Esophagus mucosa (tissue), 1 donor: ENCODE results near the gene RAPH1. TPM values are rescaled to one million over a fixed set of nuclear protein-coding genes. Genes with fewer than 3 reads are reported as not detected.

ENCODE experiments used
- ATAC-seq: fragments of 200-7000 bp; cut with Tn5 transposase; one replicate; pipeline ENCODE4 v1.9.1; 2020
- total RNA-seq: library from RNA; stranded (reverse); gene quantifications from one replicate; pipeline ENCODE4 v1.2.4, GENCODE V29; 2023
- donor health status: DM: yes; HTN: yes; CAD: no.

RAPH1 gene
- total RNA-seq, 1 donor from 2014 or later = 27.7 TPM

DNA sequence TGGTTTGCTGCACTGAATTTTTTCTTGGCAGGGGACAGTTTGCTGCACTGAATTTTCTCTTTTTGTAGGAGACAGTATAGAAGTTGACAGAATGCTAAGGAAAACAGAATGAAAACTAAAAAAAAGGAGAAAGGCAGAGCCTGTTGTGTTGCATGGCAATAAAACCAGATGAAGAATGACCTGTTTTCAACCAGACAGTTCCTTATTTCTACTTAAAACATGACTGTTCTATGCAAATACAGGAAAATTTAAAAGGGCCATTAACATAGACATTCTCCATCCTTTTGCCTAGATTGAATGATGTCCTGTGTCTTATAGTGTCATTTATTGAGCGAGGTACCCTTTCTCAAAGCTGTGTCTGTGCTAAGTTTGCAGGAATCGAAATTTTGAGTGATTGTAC lies 173.6 kb downstream of the RAPH1 start:
- ATAC-seq = no peak

GRCh38 chr2:203360833-203361430 lies 174.2 kb downstream of the RAPH1 start:
- no peak for ATAC-seq

- ATAC-seq = no peak
These were observed 175.7 kb downstream of the RAPH1 start for GRCh38 chr2:203359450-203359849.

DNA sequence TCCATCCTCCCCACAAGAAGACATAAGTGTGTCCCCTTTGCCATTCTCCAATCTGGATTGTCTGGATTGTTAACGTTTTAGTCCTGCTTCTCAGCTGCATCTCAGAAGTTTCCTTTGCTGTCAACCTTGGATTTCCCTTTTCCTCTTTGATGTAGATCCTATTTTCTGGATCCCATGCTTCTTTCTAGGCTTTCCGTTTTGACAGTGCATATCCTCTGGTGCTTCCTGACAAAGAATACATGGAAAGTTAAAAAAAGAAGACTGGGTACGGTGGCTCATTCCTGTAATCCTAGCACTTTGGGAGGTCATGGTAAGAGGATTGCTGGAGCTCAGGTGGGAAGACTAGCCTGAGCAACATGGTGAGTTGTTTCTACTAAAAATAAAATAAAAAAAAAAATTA lies 180.1 kb downstream of the RAPH1 start:
- ATAC-seq = no peak

DNA sequence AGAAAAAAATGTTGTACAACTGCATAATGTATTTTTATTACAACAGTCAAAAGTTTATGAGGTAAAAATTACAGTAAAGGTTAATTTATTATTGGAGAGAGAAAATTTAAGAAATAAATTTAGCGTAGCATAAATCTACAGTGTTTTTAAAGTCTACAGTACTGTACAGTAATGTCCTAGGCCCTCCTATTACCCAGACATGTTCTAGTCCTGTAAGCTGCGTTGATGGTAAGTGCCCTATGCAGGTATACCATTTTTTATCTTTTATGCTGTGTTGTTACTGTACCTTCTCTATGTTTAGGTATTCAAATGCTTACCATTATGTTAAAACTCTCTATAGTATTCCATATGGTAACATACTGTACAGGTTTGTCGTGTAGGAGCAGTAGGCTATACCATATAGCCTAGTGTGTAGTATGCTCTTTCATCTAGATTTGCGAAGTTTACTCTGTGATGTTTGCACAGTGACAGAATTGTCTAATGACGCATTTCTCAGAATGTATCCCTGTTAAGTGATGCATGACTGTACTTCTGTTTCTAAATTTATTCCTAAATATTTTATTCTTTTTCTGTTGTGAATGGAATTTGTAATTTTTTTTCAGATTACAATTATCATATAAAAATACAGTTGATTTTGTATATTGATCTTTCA lies 182.4 kb downstream of the RAPH1 start:
- ATAC-seq = peak; percentile 48

DNA sequence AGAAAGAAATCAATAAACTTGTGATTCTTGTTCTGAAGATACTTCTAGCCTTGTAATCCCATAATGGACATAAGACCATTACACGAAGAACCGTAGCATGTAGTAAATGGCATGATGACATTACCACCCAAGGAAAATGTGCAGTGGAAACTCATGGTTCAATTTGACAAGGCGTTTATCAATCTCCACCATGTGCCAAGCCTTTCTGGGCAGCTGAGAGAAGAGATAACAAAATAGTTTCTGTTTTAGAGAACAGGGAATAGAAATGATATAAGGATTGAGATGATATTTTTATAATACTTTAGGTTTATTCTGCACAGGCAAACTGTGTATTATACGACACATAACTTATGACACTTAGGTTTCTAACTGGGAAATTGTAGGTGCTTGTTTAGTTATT lies 187.7 kb downstream of the RAPH1 start:
- ATAC-seq = no peak

- no peak for ATAC-seq
These were observed 188.5 kb downstream of the RAPH1 start for GRCh38 chr2:203346612-203347011.

DNA sequence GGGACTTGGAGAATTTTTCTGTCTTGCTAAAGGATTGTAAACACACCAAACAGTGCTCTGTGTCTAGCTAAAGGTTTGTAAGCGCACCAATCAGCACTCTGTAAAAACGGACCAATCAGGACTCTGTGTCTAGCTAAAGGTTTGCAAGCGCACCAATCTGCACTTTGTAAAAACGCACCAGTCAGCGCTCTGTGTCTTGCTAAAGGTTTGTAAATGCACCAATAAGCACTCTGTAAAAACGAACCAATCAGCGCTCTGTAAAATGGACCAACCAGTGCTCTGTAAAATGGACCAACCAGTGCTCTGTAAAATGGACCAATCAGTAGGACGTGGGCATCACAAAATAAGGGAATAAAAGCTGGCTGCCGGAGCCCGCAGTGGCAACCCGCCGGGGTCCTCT lies 190.4 kb downstream of the RAPH1 start:
- ATAC-seq = no peak

Other genes with a start within 250 kb of the RAPH1 start
- 13.7 TPM for gene ABI2, start 206.9 kb downstream of the RAPH1 start, total RNA-seq
- gene CD28, start 171.3 kb upstream of the RAPH1 start, total RNA-seq = 0.28 TPM